NCI-H2107 (cell line): Measurements from ENCODE around the gene BSG.

Experiments used
- DNase-seq: peaks from one replicate; lab custom pipeline; 2025; lab: John Stamatoyannopoulos, UW

Gene BSG

DNA sequence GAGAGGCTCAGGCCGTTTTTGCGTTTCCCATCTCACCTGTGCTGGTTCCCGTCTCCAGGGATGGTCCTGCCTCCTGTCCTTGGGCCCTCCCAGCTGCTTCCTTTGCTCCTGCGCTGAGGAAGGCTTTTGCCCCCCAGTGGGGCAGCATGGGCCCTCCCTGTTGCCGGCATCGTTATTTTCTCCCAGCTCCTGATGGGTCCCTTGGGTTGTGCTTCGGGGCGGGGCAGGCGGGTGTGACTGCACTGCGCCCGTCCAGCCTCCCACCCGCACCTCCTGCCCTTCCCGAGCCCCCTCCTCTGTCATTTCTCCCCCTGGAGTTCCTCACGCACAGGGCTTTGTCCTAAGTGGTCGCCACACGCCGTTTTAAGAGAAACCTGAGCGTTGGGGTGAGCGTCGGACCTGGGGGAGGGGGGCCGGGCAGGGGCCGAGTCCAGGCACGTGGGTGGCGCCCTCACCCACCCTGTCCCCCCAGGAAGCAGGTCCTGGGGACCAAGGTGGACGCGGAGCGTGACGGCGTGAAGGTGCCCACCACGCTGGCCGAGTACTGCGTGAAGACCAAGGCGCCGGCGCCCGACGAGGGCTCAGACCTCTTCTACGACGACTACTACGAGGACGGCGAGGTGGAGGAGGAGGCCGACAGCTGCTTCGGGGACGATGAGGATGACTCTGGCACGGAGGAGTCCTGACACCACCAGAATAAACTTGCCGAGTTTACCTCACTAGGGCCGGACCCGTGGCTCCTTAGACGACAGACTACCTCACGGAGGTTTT, 31.3 kb upstream of the BSG start:
- no peak for DNase-seq

GRCh38 chr19:541699-542098, 30.7 kb upstream of the BSG start:
- DNase-seq: no peak

DNA sequence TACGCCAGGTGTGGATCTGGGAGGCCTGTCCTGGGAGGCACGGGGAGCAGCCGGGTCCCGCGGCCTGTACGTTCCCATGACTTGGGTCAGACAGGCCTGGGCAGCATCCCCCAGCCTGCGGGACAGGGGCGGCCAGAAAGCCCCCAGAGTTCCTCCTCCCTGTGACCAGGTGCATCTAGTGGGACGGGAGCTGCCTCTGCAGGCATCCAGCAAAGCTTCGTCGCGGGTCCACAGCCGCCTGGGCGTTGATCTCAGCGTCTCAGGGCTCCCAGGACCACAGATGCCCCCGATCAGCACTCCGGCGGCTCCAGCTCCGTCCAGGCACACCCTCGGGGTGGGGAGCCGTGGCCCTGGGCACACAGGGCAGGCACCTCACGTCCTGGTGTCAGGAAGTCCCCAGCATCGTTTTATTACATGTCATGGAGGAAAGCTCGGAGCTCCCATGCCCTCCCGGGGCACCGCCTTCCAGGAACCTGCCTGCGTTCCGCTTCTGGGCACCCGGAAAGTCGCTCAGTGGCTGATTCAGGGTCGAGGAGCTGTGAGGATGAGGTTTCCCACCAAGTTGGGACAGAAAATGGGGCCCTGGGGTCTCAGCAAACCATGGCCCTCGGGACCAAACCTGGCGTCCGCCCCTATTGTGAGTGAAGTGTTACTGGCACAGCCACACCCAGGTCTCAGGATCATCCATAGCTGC, 30.1 kb upstream of the BSG start:
- DNase-seq: no peak

- no peak for DNase-seq
These were observed 28.3 kb upstream of the BSG start, which contains the start of gene GZMM for GRCh38 chr19:543910-544608. Gene GZMM (plus strand): TSS chr19:544053. CDS start chr19:544072, 19 bp downstream.

DNA sequence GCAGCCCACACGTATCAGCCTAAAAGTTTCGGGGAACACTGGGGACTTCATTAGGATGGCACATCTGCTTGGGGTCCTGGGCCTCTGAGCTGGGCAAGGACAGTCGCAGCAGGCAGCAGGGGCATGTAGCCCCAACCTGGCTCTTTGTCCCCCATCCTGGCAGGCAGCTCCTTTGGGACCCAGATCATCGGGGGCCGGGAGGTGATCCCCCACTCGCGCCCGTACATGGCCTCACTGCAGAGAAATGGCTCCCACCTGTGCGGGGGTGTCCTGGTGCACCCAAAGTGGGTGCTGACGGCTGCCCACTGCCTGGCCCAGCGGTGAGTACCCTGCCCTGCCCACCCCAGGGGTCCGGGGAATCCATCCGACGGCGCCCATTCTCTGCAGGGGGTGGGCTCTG, 25.3 kb upstream of the BSG start:
- DNase-seq: no peak

- DNase-seq: no peak
These were observed 24.3 kb upstream of the BSG start for GRCh38 chr19:547836-548720.

DNA sequence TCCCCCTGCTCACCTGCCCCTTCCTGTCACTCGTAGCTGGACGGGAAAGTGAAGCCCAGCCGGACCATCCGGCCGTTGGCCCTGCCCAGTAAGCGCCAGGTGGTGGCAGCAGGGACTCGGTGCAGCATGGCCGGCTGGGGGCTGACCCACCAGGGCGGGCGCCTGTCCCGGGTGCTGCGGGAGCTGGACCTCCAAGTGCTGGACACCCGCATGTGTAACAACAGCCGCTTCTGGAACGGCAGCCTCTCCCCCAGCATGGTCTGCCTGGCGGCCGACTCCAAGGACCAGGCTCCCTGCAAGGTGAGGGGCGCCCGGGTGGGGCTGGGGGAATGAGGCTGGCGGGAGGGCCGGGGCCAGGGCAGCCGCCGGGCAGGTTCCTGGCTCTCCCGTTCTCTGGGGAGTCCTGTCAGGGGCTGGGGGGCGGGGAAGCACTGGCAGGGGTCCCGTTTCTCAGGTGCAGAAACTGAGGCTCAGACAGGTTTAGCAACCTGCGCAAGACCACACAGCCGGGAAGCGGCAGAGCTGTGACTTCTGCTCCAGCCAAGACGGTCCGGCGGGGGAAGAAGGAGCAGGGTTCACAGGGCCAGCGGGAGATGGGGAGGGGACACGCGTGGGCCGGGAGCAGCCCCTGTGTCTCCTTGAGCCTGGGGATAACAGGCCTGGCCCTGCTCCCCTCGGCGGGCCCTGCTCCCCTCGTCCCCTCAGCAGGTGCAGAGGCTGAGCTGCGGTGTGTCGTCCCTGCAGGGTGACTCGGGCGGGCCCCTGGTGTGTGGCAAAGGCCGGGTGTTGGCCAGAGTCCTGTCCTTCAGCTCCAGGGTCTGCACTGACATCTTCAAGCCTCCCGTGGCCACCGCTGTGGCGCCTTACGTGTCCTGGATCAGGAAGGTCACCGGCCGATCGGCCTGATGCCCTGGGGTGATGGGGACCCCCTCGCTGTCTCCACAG, 23.2 kb upstream of the BSG start:
- DNase-seq: no peak

- no peak for DNase-seq
These were observed 17.6 kb upstream of the BSG start for GRCh38 chr19:554817-555216.

- DNase-seq: no peak
These were observed 17.0 kb upstream of the BSG start for GRCh38 chr19:555474-555808.

GRCh38 chr19:556611-557382, 15.6 kb upstream of the BSG start:
- no peak for DNase-seq

GRCh38 chr19:558770-559439, 13.5 kb upstream of the BSG start:
- DNase-seq: no peak

GRCh38 chr19:560121-560520, 12.3 kb upstream of the BSG start:
- no peak for DNase-seq

DNA sequence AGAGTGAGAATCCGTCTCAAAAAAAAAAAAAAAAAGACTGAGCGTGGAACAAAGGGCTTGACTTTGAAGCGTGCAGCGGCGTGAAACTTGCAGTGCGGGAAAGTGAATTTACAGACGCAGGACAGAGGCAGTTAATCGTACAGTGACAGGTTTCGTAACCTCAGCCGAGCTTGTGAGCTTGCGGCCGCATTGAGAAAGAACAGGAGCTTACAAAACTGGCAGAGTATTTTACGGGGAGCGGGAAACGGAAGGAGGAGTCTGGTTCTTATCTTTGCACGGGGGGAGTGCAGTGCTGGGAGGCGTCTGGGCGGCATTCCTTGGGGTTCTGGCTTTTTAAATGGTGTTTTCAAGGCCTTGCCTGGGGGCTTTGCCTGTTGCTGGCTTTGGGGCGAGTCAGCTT, 6.0 kb upstream of the BSG start:
- no peak for DNase-seq

DNA sequence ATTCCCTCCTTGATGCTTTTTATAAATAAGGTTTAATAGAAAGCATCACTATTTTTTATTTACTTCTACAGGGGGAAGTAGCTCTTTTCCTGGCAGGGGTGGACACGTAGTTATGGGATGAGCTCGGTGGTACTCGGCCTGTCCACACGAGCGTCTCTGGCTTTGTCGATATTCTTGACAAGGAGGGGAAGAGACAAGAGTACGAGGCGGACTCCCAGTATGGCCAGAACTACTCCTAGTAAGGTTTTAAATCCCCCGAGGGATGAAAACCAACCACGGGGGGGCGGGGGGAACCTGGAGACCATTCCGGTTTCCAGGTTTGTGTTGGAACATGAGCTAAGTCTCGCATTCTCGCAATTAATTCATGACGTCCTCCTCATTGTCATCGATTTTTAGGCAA, 5.6 kb upstream of the BSG start:
- no peak for DNase-seq

DNA sequence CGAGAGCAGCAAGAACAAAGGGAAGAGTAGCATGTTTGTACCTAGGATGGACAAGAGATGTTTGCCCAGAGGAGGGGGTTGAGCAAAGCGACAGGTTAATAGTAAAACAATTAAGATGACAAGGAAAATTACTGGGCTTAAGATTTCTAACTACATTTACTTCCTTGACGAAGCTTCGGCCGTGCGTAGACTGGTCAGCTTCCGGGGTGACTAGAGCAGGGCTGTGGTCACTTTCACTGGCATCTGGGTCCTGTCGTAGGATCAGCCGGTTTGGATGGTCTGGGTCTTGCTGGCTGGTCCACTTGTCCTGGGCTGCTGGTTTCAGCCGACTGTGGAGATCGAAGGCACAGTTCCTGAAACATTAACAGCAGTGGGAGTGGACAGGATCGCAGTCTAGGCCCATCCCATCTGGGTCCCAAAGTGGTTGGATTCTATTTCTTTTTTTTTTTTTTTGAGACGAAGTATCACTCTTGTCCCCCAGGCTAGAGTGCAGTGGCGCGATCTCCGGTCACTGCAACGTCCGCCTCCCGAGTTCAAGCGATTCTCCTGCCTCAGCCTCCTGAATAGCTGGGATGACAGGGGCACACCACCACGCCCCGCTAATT, 5.0 kb upstream of the BSG start:
- no peak for DNase-seq

DNA sequence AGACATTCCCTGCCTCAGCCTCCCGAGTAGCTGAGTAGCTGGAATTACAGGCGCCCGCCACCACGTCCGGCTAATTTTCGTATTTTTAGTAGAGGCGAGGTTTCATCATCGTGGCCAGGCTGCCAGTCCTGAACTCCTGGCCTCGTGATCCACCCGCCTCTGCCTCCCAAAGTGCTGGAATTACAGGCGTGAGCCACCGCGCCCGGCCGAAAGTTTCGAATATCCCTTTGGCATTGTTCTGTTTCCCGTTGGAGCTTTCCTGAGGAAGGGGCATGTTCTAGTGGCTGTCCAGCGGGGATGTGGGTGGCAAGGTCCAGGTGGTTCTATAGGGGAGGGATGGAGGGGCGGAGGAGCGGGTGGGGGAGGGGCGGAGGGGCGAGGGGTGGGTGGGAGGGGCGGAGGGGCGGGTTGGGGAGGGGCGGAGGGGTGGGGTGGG, 2.1 kb upstream of the BSG start:
- DNase-seq: no peak

DNA sequence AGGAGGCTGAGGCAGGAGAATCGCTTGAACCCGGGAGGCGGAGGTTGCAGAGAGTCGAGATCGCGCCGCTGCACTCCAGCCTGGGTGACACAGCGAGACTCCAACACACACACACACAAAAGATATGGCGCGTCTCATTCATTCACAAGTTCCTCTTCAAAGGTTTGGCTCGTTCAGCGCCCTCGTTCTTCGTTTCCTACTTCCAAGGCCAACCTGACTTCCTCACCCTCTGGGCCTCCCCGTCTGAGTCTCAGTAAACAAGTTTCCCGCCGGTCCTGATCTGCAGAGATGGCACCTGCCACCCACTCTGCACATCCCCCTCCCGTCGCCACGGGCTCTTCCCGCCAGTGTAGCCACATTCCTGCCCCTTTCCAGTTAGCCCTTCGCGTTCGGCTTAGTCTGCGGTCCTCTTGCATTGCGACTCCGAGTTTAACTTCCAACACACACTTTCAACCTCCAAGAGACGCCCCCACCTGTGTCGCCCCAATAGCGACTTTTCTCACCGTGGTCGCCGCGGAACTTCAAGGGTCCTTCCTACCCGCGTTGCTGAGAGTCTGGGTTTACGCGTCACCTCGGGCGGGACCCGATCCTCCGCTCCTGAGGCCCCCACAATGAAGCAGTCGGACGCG, 1.3 kb upstream of the BSG start:
- no peak for DNase-seq

DNA sequence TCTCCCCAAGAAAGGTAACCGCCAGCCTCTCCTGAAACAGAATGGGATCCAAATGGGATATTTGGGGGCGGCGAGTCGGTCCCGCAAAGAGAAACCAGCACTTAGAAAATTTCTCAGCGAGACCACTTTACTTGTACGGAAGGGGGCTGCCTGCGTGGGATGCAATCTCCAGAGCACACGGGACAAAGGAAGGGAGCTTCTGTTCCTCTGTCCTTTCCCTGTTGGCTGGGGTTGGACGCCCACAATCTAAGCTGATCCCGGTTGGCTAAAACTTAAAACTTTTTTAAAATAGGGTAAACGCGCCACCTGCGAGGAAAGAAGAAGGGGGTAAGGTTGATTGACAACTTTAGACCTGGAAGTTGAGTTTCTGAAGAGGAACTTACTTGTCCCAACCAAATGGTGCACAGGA, 826 bp upstream of the BSG start:
- no peak for DNase-seq
